NCI-H128 (cell line): ENCODE measurements around the gene PILRA.

Experiments
- DNase-seq: peaks from one replicate; lab custom pipeline; 2025; ENCODE audit not compliant: unreplicated experiment; lab: John Stamatoyannopoulos, UW

Gene PILRA

GRCh38 chr7:100406767-100407166 is 33.5 kb downstream of the PILRA start:
- DNase-seq, result no peak

GRCh38 chr7:100407285-100408180 is 34.2 kb downstream of the PILRA start:
- no peak for DNase-seq

GRCh38 chr7:100411101-100411500 is 37.8 kb downstream of the PILRA start:
- DNase-seq, result no peak

- no peak for DNase-seq
Measured at GRCh38 chr7:100413346-100413745, 40.1 kb downstream of the PILRA start.

GRCh38 chr7:100413889-100414288 is 40.6 kb downstream of the PILRA start:
- no peak for DNase-seq

- no peak for DNase-seq
Measured at GRCh38 chr7:100415448-100415847, 42.2 kb downstream of the PILRA start.

GRCh38 chr7:100418930-100419659 is 45.8 kb downstream of the PILRA start:
- DNase-seq, result no peak

GRCh38 chr7:100419660-100420226 is 46.5 kb downstream of the PILRA start:
- DNase-seq, result no peak

- no peak for DNase-seq
Measured at GRCh38 chr7:100423315-100423714, 50.0 kb downstream of the PILRA start.

- no peak for DNase-seq
Measured at GRCh38 chr7:100425347-100425746, 52.1 kb downstream of the PILRA start.

- no peak for DNase-seq
Measured at GRCh38 chr7:100426516-100426915, 53.2 kb downstream of the PILRA start.

GRCh38 chr7:100427762-100428198 is 54.5 kb downstream of the PILRA start:
- DNase-seq, result no peak

- peak; percentile 84 for DNase-seq
Measured at GRCh38 chr7:100428199-100428966, 55.1 kb downstream of the PILRA start, which contains the start of gene ZCWPW1. ZCWPW1 (minus strand) TSS chr7:100428703; CDS start chr7:100420649, 8,054 bp downstream.

- peak; percentile 96 for DNase-seq
Measured at GRCh38 chr7:100428967-100429636, 55.8 kb downstream of the PILRA start.

- peak; percentile 90 for DNase-seq
Measured at GRCh38 chr7:100429637-100430492, 56.6 kb downstream of the PILRA start, which contains the start of gene MEPCE. MEPCE (plus strand) TSS chr7:100429831; CDS start chr7:100430019, 188 bp downstream.

- no peak for DNase-seq
Measured at GRCh38 chr7:100430493-100431285, 57.4 kb downstream of the PILRA start.

GRCh38 chr7:100431286-100431735 is 58.0 kb downstream of the PILRA start:
- no peak for DNase-seq

- DNase-seq, result no peak
Measured at GRCh38 chr7:100432053-100432452, 58.8 kb downstream of the PILRA start.
